IMR-90 (cell line): ENCODE results near the gene RGPD5.
"Not testable (repeated sequence)": the region's sequence is repeated elsewhere in the genome, so short reads cannot be mapped to it uniquely, and the experiment has no call there.

ENCODE experiments used
- MAFK ChIP-seq: IDR thresholded peaks from 2 replicates; pipeline ENCODE4 v1.6.1; 2012; ENCODE audit warnings: low read depth, low read length, improper control_type of control experiment
- POLR2A ChIP-seq: IDR thresholded peaks from 2 replicates; pipeline ENCODE4 v1.6.1; 2012; ENCODE audit warnings: mild to moderate bottlenecking, low read depth, low read length
- TF ChIP-seq, protein P1 (sequence below): conservative IDR thresholded peaks from 2 replicates; pipeline ENCODE4 v1.5.1; 2012; ENCODE audit warnings: mild to moderate bottlenecking, low read depth, low read length, improper control_type of control experiment

DNA sequence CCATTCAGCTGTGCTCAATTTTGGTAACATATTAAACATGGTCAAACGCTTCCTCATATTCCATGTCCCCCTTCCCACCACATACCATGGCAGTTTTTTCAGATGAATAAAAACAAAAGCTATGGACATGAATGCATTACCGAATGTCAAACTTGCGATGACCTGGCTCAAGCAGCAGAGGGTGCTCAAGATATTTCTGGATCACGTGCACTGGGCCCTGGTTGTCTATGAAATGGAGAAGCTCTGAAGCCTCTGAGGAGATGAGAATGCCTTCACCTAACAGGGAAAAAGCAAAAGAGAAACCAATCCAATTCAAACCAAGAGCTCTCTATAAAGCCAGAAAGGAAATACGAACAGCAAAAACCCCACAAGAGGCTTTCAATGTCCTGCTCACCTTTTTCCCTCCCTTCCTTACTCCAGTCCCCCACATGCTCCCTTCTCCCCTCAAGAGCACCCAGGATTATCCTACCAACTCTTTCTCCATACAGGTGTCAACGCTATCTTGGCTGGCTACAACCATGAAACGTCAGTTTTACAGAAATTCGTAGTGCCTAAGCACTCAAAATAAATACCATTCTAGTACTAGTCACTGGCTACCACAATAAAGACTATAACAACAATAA is 77.1 kb downstream of the RGPD5 start:
- TF ChIP-seq MAFK, POLR2A: not testable (repeated sequence)
- TF ChIP-seq, protein P1, sequence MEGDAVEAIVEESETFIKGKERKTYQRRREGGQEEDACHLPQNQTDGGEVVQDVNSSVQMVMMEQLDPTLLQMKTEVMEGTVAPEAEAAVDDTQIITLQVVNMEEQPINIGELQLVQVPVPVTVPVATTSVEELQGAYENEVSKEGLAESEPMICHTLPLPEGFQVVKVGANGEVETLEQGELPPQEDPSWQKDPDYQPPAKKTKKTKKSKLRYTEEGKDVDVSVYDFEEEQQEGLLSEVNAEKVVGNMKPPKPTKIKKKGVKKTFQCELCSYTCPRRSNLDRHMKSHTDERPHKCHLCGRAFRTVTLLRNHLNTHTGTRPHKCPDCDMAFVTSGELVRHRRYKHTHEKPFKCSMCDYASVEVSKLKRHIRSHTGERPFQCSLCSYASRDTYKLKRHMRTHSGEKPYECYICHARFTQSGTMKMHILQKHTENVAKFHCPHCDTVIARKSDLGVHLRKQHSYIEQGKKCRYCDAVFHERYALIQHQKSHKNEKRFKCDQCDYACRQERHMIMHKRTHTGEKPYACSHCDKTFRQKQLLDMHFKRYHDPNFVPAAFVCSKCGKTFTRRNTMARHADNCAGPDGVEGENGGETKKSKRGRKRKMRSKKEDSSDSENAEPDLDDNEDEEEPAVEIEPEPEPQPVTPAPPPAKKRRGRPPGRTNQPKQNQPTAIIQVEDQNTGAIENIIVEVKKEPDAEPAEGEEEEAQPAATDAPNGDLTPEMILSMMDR, result not testable (repeated sequence)
